K562 (cell line): ENCODE data around the gene RELA. TPM values are rescaled to one million over a fixed set of nuclear protein-coding genes. Genes with fewer than 3 reads are reported as not detected.
"Not testable (repeated sequence)": the region's sequence is repeated elsewhere in the genome, so short reads cannot be mapped to it uniquely, and the experiment has no call there.

Experiments used
- ATAC-seq: fragments of 200-7000 bp; cut with Tn5 transposase; 3 replicates; pipeline ENCODE4 v1.9.1; 2020; ENCODE audit warnings: moderate library complexity
- BruUV-seq: library from RNA; stranded (reverse); fragments of 400-500 nt; replicated peaks from 2 replicates; lab custom pipeline; 2021; lab: Mats Ljungman, UMichigan
- CTCF ChIA-PET: fragments of 300-600 bp; formaldehyde crosslinking; extraction: SDS; loops from one replicate; lab custom pipeline; 2021; ENCODE audit warnings: low intra/inter-chr PET ratio; lab: Yijun Ruan, JAX
- POLR2A ChIA-PET: fragments of 300-600, 350-650 bp; sonication (Branson Sonifier 250); formaldehyde crosslinking; extraction: SDS; loops from one replicate; lab custom pipeline; 2021; ENCODE audit warnings: antibody characterized with exemption, inconsistent platforms; lab: Yijun Ruan, JAX
- DNase-seq, 4 experiments: peaks; one replicate each; pipeline versions ENCODE4 v3.0.0 to v3.0.0-alpha.2; 2011 to 2018; ENCODE audit warnings: low spot score in 3 of 4, mixed read lengths in 3 of 4; ENCODE audit errors: extremely low read depth in 1 of 4
- FAIRE-seq: peaks from 2 replicates; lab custom pipeline; 2011; peaks lifted over from hg19 to GRCh38; lab: Jason Lieb, UNC
- H2AFZ ChIP-seq: 2 replicates; pipeline ENCODE4 v1.6.0; 2011; ENCODE audit warnings: low read depth, low read length, control low read depth, inconsistent platforms
- H3K27ac ChIP-seq: fragments of 200-600 bp; 3 replicates; pipeline ENCODE4 v1.8.0; 2011; ENCODE audit warnings: low read depth, mild to moderate bottlenecking, control low read depth, inconsistent platforms, low read length, moderate library complexity, mixed read lengths; ENCODE audit errors: extremely low read depth
- H3K27me3 ChIP-seq, 2 experiments: fragments of 300-600 bp in 1 of 2; 2 replicates in 1 of 2; 3 replicates in 1 of 2; pipeline versions ENCODE4 v1.6.0 to v1.8.0; 2011; ENCODE audit warnings: inconsistent platforms in 2 of 2, low read length in 2 of 2, mild to moderate bottlenecking in 1 of 2, mixed read lengths in 1 of 2, moderate library complexity in 1 of 2; ENCODE audit not compliant: control insufficient read depth in 2 of 2, insufficient read depth in 2 of 2
- H3K36me3 ChIP-seq: fragments of 300-600 bp; 3 replicates; pipeline ENCODE4 v1.8.0; 2011; ENCODE audit warnings: mild to moderate bottlenecking, low read length, inconsistent platforms; ENCODE audit not compliant: control insufficient read depth, insufficient read depth
- H3K4me1 ChIP-seq, 2 experiments: fragments of 200-600 bp in 1 of 2; replicated peaks in 1 of 2; 2 replicates in 1 of 2; 3 replicates in 1 of 2; pipeline versions ENCODE4 v1.5.1 to v1.8.0; 2011; ENCODE audit warnings: inconsistent platforms in 2 of 2, low read length in 2 of 2, mild to moderate bottlenecking in 1 of 2, mixed read lengths in 1 of 2, moderate library complexity in 1 of 2; ENCODE audit not compliant: control insufficient read depth in 2 of 2, insufficient read depth in 2 of 2
- H3K4me2 ChIP-seq: 2 replicates; pipeline ENCODE4 v1.6.1; 2011; ENCODE audit warnings: low read length, control low read depth, inconsistent platforms, mixed read lengths; ENCODE audit not compliant: insufficient read depth
- H3K4me3 ChIP-seq: fragments of 200-600 bp; sonication (generic), shearing (Covaris generic); 2 replicates; pipeline ENCODE4 v1.5.1; 2016; ENCODE audit warnings: control low read depth, inconsistent platforms
- H3K79me2 ChIP-seq: fragments of 200-600 bp; 3 replicates; pipeline ENCODE4 v1.8.0; 2011; ENCODE audit warnings: low read length, inconsistent platforms; ENCODE audit not compliant: control insufficient read depth, insufficient read depth
- H3K9ac ChIP-seq, 2 experiments: 2 replicates each; pipeline versions ENCODE4 v1.6.0 to v1.6.1; 2011; ENCODE audit warnings: low read depth in 2 of 2, low read length in 2 of 2, control low read depth in 1 of 2, inconsistent platforms in 1 of 2, mild to moderate bottlenecking in 1 of 2, mixed read lengths in 1 of 2; ENCODE audit not compliant: insufficient read depth in 1 of 2
- H3K9me1 ChIP-seq: one replicate; pipeline ENCODE4 v1.6.0; 2011; ENCODE audit warnings: inconsistent platforms, mild to moderate bottlenecking, low read length, moderate library complexity; ENCODE audit not compliant: control insufficient read depth, insufficient read depth
- H3K9me3 ChIP-seq: replicated peaks from 2 replicates; pipeline ENCODE4 v1.5.1; 2011; ENCODE audit warnings: low read depth, low read length, inconsistent platforms; ENCODE audit not compliant: control insufficient read depth, insufficient read depth
- H4K20me1 ChIP-seq: replicated peaks from 2 replicates; pipeline ENCODE4 v1.6.1; 2011; ENCODE audit warnings: low read length, inconsistent platforms, mixed read lengths; ENCODE audit not compliant: control insufficient read depth, insufficient read depth
- BCOR ChIP-seq: fragments of 450-650 bp; IDR thresholded peaks from 2 replicates; pipeline ENCODE4 v1.6.1; 2016
- BDP1 ChIP-seq: IDR thresholded peaks from 3 replicates; pipeline ENCODE4 v1.6.1; 2011; ENCODE audit not compliant: insufficient read length, insufficient read depth
- BHLHE40 ChIP-seq: IDR thresholded peaks from 2 replicates; pipeline ENCODE4 v1.6.1; 2011; ENCODE audit warnings: low read length, improper control_type of control experiment
- BRCA1 ChIP-seq, 2 experiments: fragments of 450-650 bp in 1 of 2; sonication (generic) in 1 of 2; formaldehyde crosslinking in 1 of 2; IDR thresholded peaks; 2 replicates each; pipeline versions ENCODE4 v1.5.0 to v1.6.1; 2017 to 2020; ENCODE audit warnings: mild to moderate bottlenecking in 1 of 2, missing genetic modification reagents in 1 of 2
- ESRRA ChIP-seq: fragments of 450-650 bp; IDR thresholded peaks from 2 replicates; pipeline ENCODE4 v1.6.1; 2014; ENCODE audit warnings: low read depth, mild to moderate bottlenecking, moderate library complexity, borderline replicate concordance
- ETV5 ChIP-seq: sonication (generic); formaldehyde crosslinking; IDR thresholded peaks from 2 replicates; pipeline ENCODE4 v1.4.0; 2020; ENCODE audit warnings: low read depth, mild to moderate bottlenecking, missing genetic modification reagents
- KDM1A ChIP-seq, 2 experiments: fragments of 450-650 bp; IDR thresholded peaks; 2 replicates each; pipeline ENCODE4 v1.6.1; 2016; ENCODE audit warnings: mild to moderate bottlenecking in 2 of 2
- MTA3 ChIP-seq: fragments of 450-650 bp; formaldehyde crosslinking; IDR thresholded peaks from 2 replicates; pipeline ENCODE4 v1.6.1; 2017; ENCODE audit warnings: mild to moderate bottlenecking, borderline replicate concordance
- PHTF2 ChIP-seq: fragments of 250-450 bp; sonication (Bioruptor Pico); IDR thresholded peaks from 2 replicates; pipeline ENCODE4 v1.5.0; 2021; ENCODE audit warnings: mild to moderate bottlenecking
- RBFOX2 ChIP-seq: fragments of 200-400 bp; formaldehyde crosslinking; IDR thresholded peaks from 2 replicates; pipeline ENCODE4 v1.6.1; 2017; ENCODE audit warnings: low read depth, mild to moderate bottlenecking, low read length, moderate library complexity
- SIN3B ChIP-seq: fragments of 450-650 bp; IDR thresholded peaks from 2 replicates; pipeline ENCODE4 v1.6.1; 2017; ENCODE audit warnings: low read depth, mild to moderate bottlenecking, moderate library complexity
- SRSF1 ChIP-seq: fragments of 200-400 bp; formaldehyde crosslinking; IDR thresholded peaks from 2 replicates; pipeline ENCODE4 v1.6.1; 2017; ENCODE audit warnings: mild to moderate bottlenecking, low read depth, low read length, moderate library complexity
- SUPT5H ChIP-seq: fragments of 450-650 bp; IDR thresholded peaks from 2 replicates; pipeline ENCODE4 v1.6.1; 2016
- ZNF583 ChIP-seq: fragments of 250-450 bp; sonication (Bioruptor Pico); IDR thresholded peaks from 2 replicates; pipeline ENCODE4 v1.4.0; 2020
- ZNF780A ChIP-seq: fragments of 250-450 bp; sonication (Bioruptor Pico); IDR thresholded peaks from 2 replicates; pipeline ENCODE4 v1.5.0; 2021; ENCODE audit warnings: mild to moderate bottlenecking
- WGBS: fragments of 100-300 bp; shearing (Covaris generic); methylation state at CpG from one replicate; pipeline ENCODE4 v1.1.6; 2016; ENCODE audit warnings: low coverage, mixed read lengths; ENCODE audit not compliant: insufficient coverage; ENCODE audit errors: missing lambda C conversion rate; 5-methylcytosine and 5-hydroxymethylcytosine counted together
- in situ Hi-C: fragments of 300-500 bp; cut with MboI; formaldehyde crosslinking; loops from 4 replicates; pipeline ENCODE4 v1.15.0; 2018; ENCODE audit warnings: inconsistent platforms, mixed read lengths
- intact Hi-C: fragments of 100-400 bp; cut with micrococcal nuclease; formaldehyde crosslinking; loops from 2 replicates; pipeline ENCODE4 v1.14.2; 2022
- polyA plus RNA-seq, 8 experiments: library from polyadenylated mRNA; depleted of rRNA in 4 of 8; stranded (reverse) in 5 of 8; unstranded in 3 of 8; fragments of >200 nt; fragmentation: Nextera tagmentation in 2 of 8; fragmentation: Illumina TruSeq in 1 of 8; extraction: Ambion mirVana in 2 of 8; extraction: Trizol in 1 of 8; gene quantifications; 2 replicates each; pipeline versions ENCODE4 v1.2.1 to v1.2.3, GENCODE V29; 2011 to 2014; ENCODE audit warnings: inconsistent platforms in 1 of 8, missing spikeins in 1 of 8
- total RNA-seq, 7 experiments: library from RNA; depleted of rRNA in 6 of 7; stranded (reverse); fragments of >200 nt in 6 of 7; fragmentation: Illumina TruSeq in 2 of 7; extraction: Trizol in 2 of 7; gene quantifications; 2 replicates each; pipeline versions ENCODE4 v1.2.1 to v1.2.3, GENCODE V29; 2011 to 2021; ENCODE audit warnings: low replicate concordance in 1 of 7
- TF ChIP-seq, protein P1 (sequence below): fragments of 450-650 bp; formaldehyde crosslinking; IDR thresholded peaks from 2 replicates; pipeline ENCODE4 v1.4.0; 2020; ENCODE audit warnings: mild to moderate bottlenecking, moderate library complexity

The RELA gene
- total and polyA plus RNA-seq, 9 of the 15 experiments (the other 6 are each of a cell fraction or from before 2014, with no cell fraction given): 6.0 to 67.4 (median 20.6) TPM

DNA sequence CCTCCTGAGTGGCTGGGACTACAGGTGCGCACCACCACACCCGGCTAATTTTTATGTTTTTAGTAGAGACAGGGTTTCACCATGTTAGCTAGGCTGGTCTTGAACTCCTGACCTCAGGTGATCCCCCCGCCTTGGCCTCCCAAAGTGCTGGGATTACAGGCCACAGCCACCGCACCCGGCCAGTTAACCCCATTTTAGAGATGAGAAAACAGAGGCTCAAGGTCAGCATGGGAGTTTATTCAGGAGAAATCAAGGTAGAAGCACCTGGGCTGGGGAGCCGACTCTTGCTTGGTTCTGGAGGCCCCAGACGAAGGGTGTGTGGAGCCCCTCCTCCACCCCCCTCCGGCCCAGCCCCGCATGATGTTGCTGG is 23.5 kb downstream of the RELA start:
- FAIRE-seq, H3K27me3 ChIP-seq, H4K20me1 ChIP-seq, in situ Hi-C loops, H3K9me1 ChIP-seq, BruUV-seq, H2AFZ ChIP-seq, H3K27ac ChIP-seq, DNase-seq, H3K9ac ChIP-seq, ATAC-seq, H3K4me2 ChIP-seq, H3K4me3 ChIP-seq, H3K9me3 ChIP-seq, CTCF ChIA-PET: not testable (repeated sequence)
- TF ChIP-seq ESRRA: peak; percentile 94
- TF ChIP-seq BCOR: peak; percentile 77
- peak; percentile 55 to 58 for TF ChIP-seq KDM1A (IDR thresholded peaks at IDR 0.05)
- H3K36me3 ChIP-seq: peaks cover 68% of the 10 kb centered on the region; the same call in 2 of the 3 replicates
- intact Hi-C loops: loop anchor here (2.0 to 5.0 kb wide), 3 partner anchors 14 to 68 kb away; no protein-coding TSS in a partner anchor
- H3K4me1 ChIP-seq: peaks cover 37 to 97% of the 10 kb centered on the region in 2 experiments
- POLR2A ChIA-PET: interaction anchor here (0.5 to 6.2 kb wide), 2 partner anchors 12 to 131 kb away, joined by 3 to 56 read pairs; no protein-coding TSS in a partner anchor
- WGBS: 95% methylated on average over 9 of the region's 9 CpGs
- peaks cover 20% of the 10 kb centered on the region for H3K79me2 ChIP-seq

DNA sequence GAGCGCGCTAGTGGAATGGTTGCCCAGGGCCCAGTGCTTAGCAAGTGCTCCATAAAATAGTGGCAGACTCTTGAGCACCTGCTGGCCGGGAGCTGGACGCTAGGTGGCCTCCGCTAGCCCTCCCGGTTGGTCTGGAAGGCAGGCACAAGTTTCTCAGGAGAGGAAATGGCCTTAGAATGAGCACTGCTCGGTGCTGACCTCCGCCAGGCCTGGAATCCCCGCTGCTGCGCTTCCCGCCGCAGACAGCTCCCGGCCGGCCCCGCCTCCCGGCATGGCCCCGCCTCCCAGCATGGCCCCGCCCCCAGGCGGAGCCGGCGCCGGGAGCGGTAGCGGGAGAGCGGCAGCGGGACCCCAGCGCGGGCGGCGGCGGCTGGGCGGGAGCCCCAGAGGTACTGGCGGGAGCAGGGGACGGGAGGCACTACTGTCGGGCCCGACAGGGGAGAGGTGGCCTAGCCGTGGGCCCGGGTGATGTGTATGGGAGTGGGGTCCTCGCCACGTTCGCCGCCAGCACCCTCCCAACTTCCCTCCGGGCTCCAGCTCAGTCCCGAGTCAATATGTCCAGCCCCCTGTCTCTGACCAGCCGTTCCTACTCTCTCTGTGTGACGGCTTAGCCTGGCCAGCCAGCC is 24.8 kb downstream of the RELA start, which contains the start of gene SIPA1:
Gene SIPA1, plus strand, starts transcription at position 308 of the 626 bp plus-strand sequence. CDS start 2,821 bp downstream, outside the sequence.
- Histone ChIP-seq H3K27me3 (no peaks in the 10 kb centered on the region), H3K27ac (peak within 1 kb of the TSS; percentile 93), H3K4me3 (peak within 1 kb of the TSS; percentile 85), H3K9ac (peak within 1 kb of the TSS; percentile 89 to 96), H4K20me1 (peaks cover 3% of the 10 kb centered on the region; the same call in 1 of the 2 replicates), H3K9me1 (peaks cover 8% of the 10 kb centered on the region), H3K9me3 (no peaks in the 10 kb centered on the region), H2AFZ (peak within 1 kb of the TSS; percentile 79), H3K4me2 (peak within 1 kb of the TSS; percentile 96), H3K36me3 (peaks cover 72% of the 10 kb centered on the region; the same call in 2 of the 3 replicates), H3K79me2 (peaks cover 20% of the 10 kb centered on the region), H3K4me1 (peaks cover 32 to 95% of the 10 kb centered on the region in 2 experiments)
- no TSS peak for BruUV-seq
- WGBS: 5% methylated on average over 28 of the region's 46 CpGs
- ChIA-PET CTCF (no interaction called here), POLR2A (interaction anchor here (0.7 to 6.2 kb wide), 8 partner anchors 11 to 74 kb away, joined by 3 to 56 read pairs (median 4); partner anchors contain the start of genes KAT5, MAP3K11 and RELA)
- FAIRE-seq: peak; percentile 92
- peak; percentile 84 to 93 (median 87) for DNase-seq
- intact Hi-C loops (loop anchor here (2.0 to 5.0 kb wide), 5 partner anchors 15 to 179 kb away; partner anchors contain the start of genes MAP3K11 and PCNX3), in situ Hi-C loops (no loop called here)
- peak; percentile 87 for ATAC-seq
- TF ChIP-seq ZNF583 (CRISPR knock-in tag) (peak; percentile 19; the same call in 1 of the 2 replicates), MTA3 (peak; percentile 73; the same call in 1 of the 2 replicates), ZNF780A (0 out of 2 replicates have a peak, but pooled peaks have one; percentile 37), PHTF2 (CRISPR knock-in tag) (no peak), BRCA1 (IDR thresholded peaks at IDR 0.05) (no peak), BRCA1 (CRISPR knock-in tag; IDR thresholded peaks at IDR 0.05) (no peak), SIN3B (peak; percentile 30; the same call in 1 of the 2 replicates), SRSF1 (no peak), RBFOX2 (peak; percentile 80), ETV5 (CRISPR knock-in tag) (peak; percentile 16; the same call in 1 of the 2 replicates), BDP1 (no peak), SUPT5H (peak; percentile 76), BHLHE40 (peak; percentile 46)
- TF ChIP-seq, protein P1, sequence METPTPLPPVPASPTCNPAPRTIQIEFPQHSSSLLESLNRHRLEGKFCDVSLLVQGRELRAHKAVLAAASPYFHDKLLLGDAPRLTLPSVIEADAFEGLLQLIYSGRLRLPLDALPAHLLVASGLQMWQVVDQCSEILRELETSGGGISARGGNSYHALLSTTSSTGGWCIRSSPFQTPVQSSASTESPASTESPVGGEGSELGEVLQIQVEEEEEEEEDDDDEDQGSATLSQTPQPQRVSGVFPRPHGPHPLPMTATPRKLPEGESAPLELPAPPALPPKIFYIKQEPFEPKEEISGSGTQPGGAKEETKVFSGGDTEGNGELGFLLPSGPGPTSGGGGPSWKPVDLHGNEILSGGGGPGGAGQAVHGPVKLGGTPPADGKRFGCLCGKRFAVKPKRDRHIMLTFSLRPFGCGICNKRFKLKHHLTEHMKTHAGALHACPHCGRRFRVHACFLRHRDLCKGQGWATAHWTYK (CRISPR knock-in tag): peak; percentile 68; the same call in 1 of the 2 replicates
